ENCODE measurements around the gene NES.

The NES gene

DNA sequence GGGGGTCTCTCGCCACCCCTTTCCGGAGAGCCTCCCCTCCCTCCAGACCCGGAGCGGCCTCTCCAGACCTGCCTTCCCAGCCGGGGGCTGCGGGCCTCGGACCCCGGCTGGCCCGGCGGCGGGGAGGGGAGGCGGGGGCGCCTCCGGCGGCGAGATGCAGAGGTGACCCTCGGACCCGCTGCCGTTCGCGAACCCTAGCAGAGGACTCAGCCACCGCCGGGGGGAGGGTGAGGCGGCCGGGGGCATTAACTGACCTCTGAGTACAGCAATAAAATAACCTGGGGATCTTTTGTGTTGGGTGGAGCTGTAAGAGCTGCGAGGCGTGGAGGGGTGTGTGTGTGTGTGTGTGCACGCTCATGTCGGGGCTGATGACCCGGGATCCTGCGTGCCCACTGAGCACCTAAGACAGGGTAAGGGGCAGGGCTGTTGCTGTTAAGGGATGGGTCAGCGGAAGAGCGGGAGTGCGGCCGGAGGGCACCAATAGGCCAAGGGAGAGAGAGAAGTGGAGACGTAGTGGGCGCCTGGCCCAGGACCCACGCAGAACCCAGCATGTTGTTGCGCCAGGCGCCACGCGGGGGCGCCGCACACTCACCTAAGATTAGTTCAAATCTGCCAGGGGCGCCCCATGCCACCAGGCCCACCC lies 51.6 kb downstream of the NES start:
- DNase-seq (ENCODE audit: low read depth in 2 of 2, low spot score in 1 of 2), result peak; percentile 40 to 45

DNA sequence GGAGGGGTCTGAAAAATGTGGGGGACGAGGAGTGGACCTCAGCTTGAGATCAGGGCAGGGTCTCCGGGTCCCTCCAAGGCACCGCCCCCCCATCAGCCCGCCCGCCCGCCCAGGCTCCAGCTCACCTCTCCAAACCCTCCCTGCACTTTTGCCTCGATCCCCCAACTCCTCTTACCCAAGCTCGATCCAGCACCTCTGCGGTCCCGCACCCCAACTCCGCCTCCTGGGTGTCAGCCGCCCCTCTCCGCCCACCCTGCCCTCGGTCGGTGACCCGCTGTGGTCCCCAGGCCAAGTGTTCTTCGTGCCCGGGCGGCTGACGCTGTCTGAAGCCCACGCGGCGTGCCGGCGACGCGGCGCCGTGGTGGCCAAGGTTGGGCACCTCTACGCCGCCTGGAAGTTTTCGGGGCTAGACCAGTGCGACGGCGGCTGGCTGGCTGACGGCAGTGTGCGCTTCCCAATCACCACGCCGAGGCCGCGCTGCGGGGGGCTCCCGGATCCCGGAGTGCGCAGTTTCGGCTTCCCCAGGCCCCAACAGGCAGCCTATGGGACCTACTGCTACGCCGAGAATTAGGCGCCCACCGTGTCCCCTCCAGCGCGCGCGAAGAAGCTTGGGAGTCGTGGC lies 52.3 kb downstream of the NES start:
- no peak for DNase-seq (ENCODE audit: low read depth in 2 of 2, low spot score in 1 of 2)

DNA sequence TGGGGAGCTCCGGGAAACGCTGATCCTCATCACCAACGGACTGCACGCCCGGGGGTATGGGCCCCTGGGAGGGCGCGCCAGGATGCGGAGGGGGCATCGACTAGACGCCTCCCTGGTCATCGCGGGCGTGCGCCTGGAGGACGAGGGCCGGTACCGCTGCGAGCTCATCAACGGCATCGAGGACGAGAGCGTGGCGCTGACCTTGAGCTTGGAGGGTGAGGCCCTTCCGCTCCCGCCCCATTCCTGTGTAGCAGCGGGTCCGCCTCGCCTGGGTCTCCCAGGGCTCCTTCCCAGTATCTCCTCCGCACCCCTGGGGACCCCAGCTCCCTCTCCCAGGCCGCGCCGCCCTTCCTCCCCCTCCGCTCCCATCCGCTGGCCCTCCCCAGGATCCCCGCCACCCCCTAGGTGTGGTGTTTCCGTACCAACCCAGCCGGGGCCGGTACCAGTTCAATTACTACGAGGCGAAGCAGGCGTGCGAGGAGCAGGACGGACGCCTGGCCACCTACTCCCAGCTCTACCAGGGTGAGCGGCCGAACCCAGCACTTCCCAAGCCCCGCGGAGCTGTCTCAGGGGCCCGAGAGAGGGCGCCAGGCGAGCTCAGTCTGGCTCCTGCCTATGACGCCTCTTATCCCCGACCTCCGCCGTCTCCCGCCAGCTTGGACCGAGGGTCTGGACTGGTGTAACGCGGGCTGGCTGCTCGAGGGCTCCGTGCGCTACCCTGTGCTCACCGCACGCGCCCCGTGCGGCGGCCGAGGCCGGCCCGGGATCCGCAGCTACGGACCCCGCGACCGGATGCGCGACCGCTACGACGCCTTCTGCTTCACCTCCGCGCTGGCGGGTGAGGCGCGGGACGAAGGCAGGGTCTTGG lies 53.0 kb downstream of the NES start:
- no peak for DNase-seq (ENCODE audit: low read depth in 2 of 2, low spot score in 1 of 2)

- DNase-seq (ENCODE audit: low read depth in 2 of 2, low spot score in 1 of 2), result no peak
These were observed 54.5 kb downstream of the NES start for GRCh38 chr1:156622581-156623297.

DNA sequence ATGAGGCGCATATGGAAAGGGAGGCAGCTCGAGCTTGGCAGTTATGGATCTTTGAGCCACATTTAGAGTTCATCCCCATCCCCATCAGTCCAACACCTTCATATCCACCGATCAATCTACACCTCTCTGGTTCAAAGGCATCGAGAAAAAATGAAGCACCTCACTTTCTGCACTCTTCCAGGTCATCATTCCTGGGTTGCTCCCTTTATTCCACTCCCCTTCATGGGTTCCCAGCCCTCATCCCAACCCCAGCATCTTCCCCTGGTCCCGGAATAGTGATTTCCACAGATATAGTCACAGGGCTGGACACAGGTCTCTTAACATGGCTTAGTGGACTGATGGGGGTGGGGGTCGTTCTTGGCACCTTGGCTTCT lies 57.6 kb downstream of the NES start:
- DNase-seq (ENCODE audit: low read depth in 2 of 2, low spot score in 1 of 2), result no peak

DNA sequence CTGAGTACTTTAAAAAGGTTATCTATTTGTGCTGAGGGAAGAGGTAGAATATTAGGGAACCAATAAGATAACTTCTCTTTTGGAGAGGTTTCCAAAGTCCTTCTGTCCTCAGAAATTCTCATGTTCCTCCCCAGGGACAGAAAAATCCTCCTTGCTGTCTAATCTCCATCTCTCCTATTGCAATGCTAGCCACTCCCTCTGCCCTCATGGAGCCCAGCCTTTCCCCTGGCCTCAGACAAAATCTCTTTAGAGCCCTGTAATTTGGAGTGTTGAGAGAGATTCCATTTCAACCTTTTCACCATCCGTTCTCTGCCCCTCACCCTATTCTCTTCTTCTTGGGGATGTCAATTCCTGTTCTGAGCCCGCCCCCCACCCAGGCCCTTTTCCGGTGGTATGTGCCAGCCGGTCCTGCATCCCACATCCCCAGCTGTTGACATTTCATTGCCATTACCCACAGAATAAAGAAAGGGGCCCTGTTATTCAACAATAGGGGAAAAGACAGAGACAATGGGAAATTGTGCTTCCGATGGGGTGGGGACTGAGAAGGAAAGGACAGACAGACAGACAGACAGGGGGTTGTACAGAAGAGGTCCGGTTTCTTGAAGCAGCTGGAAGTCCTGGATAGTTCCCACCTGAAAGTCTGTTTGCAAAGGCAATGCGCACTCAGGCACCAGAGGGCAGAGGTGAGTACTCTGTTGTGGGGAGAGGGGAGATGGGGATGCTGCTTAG lies 58.2 kb downstream of the NES start, which contains the start of gene HAPLN2:
TSS of gene HAPLN2 (plus strand) at position 563 of the 729 bp plus-strand sequence. CDS start 4,076 bp downstream, outside the sequence.
- DNase-seq (ENCODE audit: low read depth in 2 of 2, low spot score in 1 of 2), result no peak
